Subcutaneous adipose tissue (tissue), 4 donors: Measurements from ENCODE around the gene COL7A1. TPM values are rescaled to one million over a fixed set of nuclear protein-coding genes. Genes with fewer than 3 reads are reported as not detected.

Experiments used
- total RNA-seq, 4 donors: library from RNA; depleted of rRNA; stranded (reverse); fragments of >200 nt; gene quantifications; one replicate each; pipeline ENCODE4 v1.1.0, GENCODE V29; 2016
- TF ChIP-seq, protein P1 (sequence below): fragments of 450-650 bp; IDR thresholded peaks from one replicate; pipeline ENCODE4 v1.5.1; 2016; ENCODE audit warnings: low read depth, mild to moderate bottlenecking, control low read depth, antibody characterized with exemption, moderate library complexity

COL7A1 gene
- total RNA-seq, 4 donors from 2014 or later = 0.16 to 1.5 (median 0.59) TPM

DNA sequence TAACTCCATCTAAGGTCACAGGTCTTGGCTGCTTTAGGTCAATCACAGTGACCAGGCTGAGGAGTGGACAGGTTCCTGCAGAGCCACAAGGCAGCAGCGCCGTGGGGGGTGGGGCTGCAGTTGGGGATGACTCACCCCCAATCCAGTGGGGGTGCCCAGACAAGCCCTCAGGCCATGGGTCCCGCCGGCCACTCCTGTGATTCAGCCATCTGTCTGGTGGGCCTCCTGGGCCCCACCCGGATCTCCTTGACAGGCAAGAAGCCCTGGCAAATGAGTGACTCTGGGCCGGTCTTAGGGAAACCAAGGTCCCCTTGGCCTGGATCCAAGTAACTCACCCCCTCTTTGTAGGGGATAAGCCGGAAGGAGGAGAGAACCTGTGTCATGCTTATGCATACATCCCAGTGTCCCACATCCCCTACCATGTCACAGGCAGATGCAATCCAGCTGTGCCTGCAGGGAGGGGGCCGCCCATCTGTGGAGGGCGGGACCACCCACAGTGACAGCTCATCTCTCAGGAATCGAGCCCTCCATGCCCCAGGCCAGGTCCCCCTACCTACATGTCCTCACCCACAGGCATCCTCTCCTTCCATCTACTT lies 495 bp upstream of the COL7A1 start:
- TF ChIP-seq, protein P1, sequence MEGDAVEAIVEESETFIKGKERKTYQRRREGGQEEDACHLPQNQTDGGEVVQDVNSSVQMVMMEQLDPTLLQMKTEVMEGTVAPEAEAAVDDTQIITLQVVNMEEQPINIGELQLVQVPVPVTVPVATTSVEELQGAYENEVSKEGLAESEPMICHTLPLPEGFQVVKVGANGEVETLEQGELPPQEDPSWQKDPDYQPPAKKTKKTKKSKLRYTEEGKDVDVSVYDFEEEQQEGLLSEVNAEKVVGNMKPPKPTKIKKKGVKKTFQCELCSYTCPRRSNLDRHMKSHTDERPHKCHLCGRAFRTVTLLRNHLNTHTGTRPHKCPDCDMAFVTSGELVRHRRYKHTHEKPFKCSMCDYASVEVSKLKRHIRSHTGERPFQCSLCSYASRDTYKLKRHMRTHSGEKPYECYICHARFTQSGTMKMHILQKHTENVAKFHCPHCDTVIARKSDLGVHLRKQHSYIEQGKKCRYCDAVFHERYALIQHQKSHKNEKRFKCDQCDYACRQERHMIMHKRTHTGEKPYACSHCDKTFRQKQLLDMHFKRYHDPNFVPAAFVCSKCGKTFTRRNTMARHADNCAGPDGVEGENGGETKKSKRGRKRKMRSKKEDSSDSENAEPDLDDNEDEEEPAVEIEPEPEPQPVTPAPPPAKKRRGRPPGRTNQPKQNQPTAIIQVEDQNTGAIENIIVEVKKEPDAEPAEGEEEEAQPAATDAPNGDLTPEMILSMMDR = no peak

DNA sequence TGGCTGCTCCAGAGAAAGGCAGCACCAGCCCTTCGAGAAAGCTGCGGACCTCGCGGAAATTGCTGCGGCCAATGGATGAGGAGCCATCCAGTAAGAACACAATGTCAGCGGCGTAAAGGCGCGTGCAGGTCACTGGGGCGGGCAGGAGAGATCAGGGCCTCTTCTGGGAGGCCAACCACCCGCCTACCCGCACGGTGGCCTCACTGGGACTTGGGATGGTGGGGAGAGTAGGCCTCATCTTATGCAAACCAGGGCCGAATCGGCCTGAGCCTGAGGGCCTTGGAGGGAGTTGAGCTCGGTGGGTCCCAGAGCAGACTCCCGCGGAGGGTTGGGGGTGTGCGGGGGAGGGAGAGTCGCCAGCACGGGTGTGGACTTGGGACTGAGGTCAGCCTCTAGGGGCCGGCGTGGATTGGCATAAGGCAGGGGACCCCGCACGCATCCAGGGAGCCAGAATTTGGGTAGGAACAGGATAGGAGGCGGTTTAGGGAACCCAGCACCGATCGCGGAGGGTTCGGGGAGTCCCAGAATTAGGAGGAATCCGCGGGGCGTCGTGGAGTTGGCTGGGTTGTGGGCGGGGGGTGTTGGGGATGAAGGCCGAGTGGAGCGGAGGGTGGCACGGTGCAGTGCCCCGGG lies 596 bp downstream of the COL7A1 start:
- TF ChIP-seq, protein P1 = no peak

DNA sequence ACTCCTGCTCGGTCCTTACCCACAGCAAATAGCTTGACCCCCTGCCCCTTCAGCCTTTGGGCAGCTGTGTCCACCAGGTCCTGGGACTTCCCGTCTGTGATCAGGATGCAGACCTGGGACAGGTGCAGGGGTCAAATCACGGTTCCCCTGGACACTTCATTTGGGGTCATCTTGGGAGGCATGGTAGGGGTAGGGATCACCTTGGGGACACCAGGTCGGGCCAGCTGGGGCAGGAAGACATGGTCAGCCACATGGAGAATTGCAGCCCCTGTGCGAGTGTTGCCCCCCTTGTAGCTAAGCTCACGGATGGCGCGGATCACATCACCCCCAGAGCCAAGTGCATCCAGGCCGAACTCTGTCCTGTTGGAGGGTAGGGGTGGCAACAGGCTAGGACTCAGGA lies 1.8 kb downstream of the COL7A1 start:
- TF ChIP-seq, protein P1 = no peak

DNA sequence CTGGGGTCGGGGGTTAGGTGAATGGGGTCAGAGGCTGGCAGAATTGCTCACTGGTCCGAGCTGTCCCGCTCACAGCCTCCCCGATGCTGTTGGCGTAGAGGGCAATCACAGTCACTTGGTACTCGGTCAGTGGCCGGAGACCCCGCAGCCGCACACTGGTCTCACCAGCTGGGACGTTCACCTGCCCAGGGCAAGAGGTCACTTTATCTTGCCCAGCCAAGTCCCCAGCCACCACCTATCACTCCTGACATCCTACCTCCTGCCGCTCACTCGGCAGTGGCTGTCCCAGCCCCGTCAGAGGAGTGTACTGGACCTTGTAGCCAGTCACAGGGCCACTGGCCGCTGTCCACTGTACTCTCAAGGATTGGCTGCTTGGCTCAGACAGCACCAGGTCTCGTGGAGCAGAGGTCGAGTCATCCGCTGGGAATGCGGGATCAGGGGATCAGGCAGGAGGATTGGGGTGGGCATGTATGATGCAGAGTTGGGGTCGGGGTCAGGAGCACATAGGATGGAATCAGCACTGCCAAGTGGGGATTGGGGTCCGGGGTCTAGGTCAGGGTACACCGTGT lies 2.5 kb downstream of the COL7A1 start:
- TF ChIP-seq, protein P1 = no peak

DNA sequence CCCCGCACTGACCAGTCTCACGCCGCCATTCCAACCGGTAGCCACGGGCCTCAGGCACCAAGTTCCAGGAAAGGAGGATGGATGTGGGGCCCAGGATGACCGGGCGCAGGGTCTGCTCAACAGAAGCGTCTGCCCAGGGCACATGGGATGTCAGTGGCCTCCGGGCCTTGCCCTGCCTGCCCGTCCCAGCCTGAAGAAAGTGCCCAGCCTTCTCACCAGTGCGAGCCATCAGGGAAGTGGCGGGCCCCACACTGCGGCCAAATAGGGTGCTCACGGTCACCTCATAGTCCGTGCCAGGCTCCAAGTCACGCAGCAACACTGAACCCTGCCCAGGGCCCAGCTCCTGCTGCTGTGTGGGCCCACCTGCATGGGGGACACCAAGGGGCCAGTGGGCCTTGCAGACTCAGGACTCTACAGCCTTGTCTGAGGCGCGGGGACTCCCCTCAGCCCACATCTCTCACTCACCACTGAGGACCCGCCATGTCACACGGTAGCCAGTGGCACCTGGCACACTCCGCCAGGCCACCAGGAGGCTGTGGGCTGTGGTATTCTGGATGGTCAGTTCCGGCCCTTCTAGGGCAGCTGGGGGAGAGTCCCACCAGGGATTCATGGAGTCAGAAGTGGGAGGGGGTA lies 3.1 kb downstream of the COL7A1 start:
- TF ChIP-seq, protein P1 = no peak

DNA sequence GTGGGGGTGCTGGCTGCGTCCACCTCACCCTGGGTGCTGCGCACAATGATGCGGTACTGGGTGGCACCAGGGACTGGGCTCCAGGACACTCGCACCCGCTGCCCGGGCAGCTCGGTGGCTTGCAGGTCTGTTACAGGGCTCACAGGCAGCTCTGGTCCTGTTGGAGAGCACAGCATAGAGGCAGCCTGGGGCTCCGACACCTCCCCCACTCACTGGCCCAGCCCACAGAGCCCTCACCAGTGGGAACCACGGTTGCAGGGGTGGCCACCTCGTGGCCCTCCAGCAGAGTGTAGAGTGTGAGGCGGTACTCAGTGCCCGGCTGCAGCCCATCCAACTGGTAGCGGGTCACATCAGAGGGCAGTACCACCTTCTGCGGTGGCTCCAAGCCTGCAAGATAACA lies 3.7 kb downstream of the COL7A1 start:
- TF ChIP-seq, protein P1 = no peak

DNA sequence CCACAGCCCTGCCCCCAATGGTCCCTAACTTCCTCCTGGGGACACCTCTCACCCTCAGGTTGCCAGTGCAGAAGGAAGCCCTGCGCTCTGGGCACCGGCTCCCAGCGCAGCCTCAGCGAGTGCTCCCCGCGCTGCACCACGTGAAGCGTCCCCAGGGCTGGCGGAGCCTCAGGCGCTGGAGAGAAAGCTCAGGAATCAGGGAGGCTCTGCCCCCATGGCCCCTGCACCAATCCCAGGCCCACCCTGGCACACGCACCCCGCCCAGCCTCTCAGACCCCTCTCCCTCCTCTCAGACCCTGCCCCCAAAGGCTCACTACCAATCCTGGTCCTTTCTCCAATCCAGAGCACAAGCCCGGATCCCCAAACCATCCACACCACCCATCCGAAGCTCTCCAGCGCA lies 6.9 kb downstream of the COL7A1 start:
- TF ChIP-seq, protein P1 = no peak
